HEK293 (cell line): ENCODE results near the gene BMP6.
"Not testable (repeated sequence)": the region's sequence is repeated elsewhere in the genome, so short reads cannot be mapped to it uniquely, and the experiment has no call there.

Source experiments
- CTCF ChIA-PET: fragments of 350-600 bp; formaldehyde crosslinking; extraction: SDS; loops from one replicate; lab custom pipeline; 2021; ENCODE audit warnings: antibody characterized with exemption; lab: Yijun Ruan, JAX
- POLR2A ChIA-PET: fragments of 300-600 bp; formaldehyde crosslinking; extraction: SDS; loops from one replicate; lab custom pipeline; 2020; ENCODE audit warnings: antibody characterized with exemption, inconsistent platforms; lab: Yijun Ruan, JAX
- H3K27ac ChIP-seq: fragments of 200-500 bp; sonication (Bioruptor generic); 2 replicates; pipeline ENCODE4 v1.5.1; 2014; ENCODE audit warnings: low read depth, low read length, control low read depth, inconsistent platforms; ENCODE audit errors: extremely low read depth
- H3K36me3 ChIP-seq, 2 experiments: fragments of 200-500 bp in 1 of 2; sonication (Bioruptor generic) in 1 of 2; 1 replicate in 1 of 2; 2 replicates in 1 of 2; pipeline ENCODE4 v1.5.1; 2014 to 2017; ENCODE audit warnings: inconsistent platforms in 2 of 2, low read length in 2 of 2; ENCODE audit not compliant: control insufficient read depth in 2 of 2, insufficient read depth in 1 of 2
- H3K4me1 ChIP-seq: fragments of 200-500 bp; sonication (Bioruptor generic); 2 replicates; pipeline ENCODE4 v1.5.1; 2014; ENCODE audit warnings: mild to moderate bottlenecking, low read length, inconsistent platforms; ENCODE audit not compliant: control insufficient read depth, insufficient read depth
- H3K4me3 ChIP-seq: 2 replicates; pipeline ENCODE4 v1.5.1; 2011; ENCODE audit warnings: low read depth, mild to moderate bottlenecking, control low read depth, low read length, moderate library complexity
- H3K9me3 ChIP-seq: fragments of 200-500 bp; sonication (Bioruptor generic); 2 replicates; pipeline ENCODE4 v1.5.1; 2014; ENCODE audit warnings: low read depth, low read length, inconsistent platforms; ENCODE audit not compliant: control insufficient read depth, insufficient read depth
- BCL11A ChIP-seq: fragments of 450-650 bp; formaldehyde crosslinking; IDR thresholded peaks from 2 replicates; pipeline ENCODE4 v1.5.1; 2016; ENCODE audit warnings: low read depth, missing biosample characterization, missing genetic modification characterization
- KLF16 ChIP-seq: fragments of 450-650 bp; formaldehyde crosslinking; IDR thresholded peaks from 2 replicates; pipeline ENCODE4 v1.5.1; 2017; ENCODE audit warnings: missing biosample characterization, missing genetic modification characterization
- KLF7 ChIP-seq: fragments of 450-650 bp; formaldehyde crosslinking; IDR thresholded peaks from 2 replicates; pipeline ENCODE4 v1.5.1; 2016; ENCODE audit warnings: missing biosample characterization, missing genetic modification characterization, borderline replicate concordance
- OSR2 ChIP-seq: fragments of 450-650 bp; formaldehyde crosslinking; IDR thresholded peaks from 2 replicates; pipeline ENCODE4 v1.5.1; 2016; ENCODE audit warnings: missing biosample characterization, missing genetic modification characterization
- ZNF121 ChIP-seq: fragments of 450-650 bp; formaldehyde crosslinking; IDR thresholded peaks from 2 replicates; pipeline ENCODE4 v1.5.1; 2016; ENCODE audit warnings: missing biosample characterization, missing genetic modification characterization
- ZNF140 ChIP-seq: fragments of 450-650 bp; formaldehyde crosslinking; IDR thresholded peaks from 2 replicates; pipeline ENCODE4 v1.5.1; 2016; ENCODE audit warnings: missing biosample characterization, missing genetic modification characterization
- ZNF146 ChIP-seq: fragments of 450-650 bp; formaldehyde crosslinking; IDR thresholded peaks from 2 replicates; pipeline ENCODE4 v1.5.1; 2016; ENCODE audit warnings: missing biosample characterization, missing genetic modification characterization
- ZNF148 ChIP-seq: fragments of 450-650 bp; formaldehyde crosslinking; IDR thresholded peaks from 2 replicates; pipeline ENCODE4 v1.5.0; 2017; ENCODE audit warnings: missing biosample characterization, missing genetic modification characterization, borderline replicate concordance
- ZNF26 ChIP-seq: fragments of 450-650 bp; formaldehyde crosslinking; IDR thresholded peaks from 2 replicates; pipeline ENCODE4 v1.5.1; 2016; ENCODE audit warnings: missing biosample characterization, missing genetic modification characterization
- ZNF660 ChIP-seq: fragments of 450-650 bp; IDR thresholded peaks from 2 replicates; pipeline ENCODE4 v1.5.1; 2018; ENCODE audit warnings: missing biosample characterization, mild to moderate bottlenecking, missing genetic modification characterization
- ZNF677 ChIP-seq: fragments of 450-650 bp; IDR thresholded peaks from 2 replicates; pipeline ENCODE4 v1.5.0; 2018; ENCODE audit warnings: missing biosample characterization, mild to moderate bottlenecking, missing genetic modification characterization, moderate library complexity
- ZNF837 ChIP-seq: fragments of 450-650 bp; formaldehyde crosslinking; IDR thresholded peaks from 2 replicates; pipeline ENCODE4 v1.5.1; 2016; ENCODE audit warnings: missing biosample characterization, missing genetic modification characterization

Gene BMP6

GRCh38 chr6:7813704-7814103 lies 87.8 kb downstream of the BMP6 start (continued):
- TF ChIP-seq ZNF148 (tag by site-specific recombination) (no peak), ZNF660 (tag by site-specific recombination) (no peak), ZNF121 (tag by site-specific recombination) (no peak)

GRCh38 chr6:7815716-7816115 lies 89.8 kb downstream of the BMP6 start:
- TF ChIP-seq BCL11A (tag by site-specific recombination) (no peak), KLF7 (tag by site-specific recombination) (no peak), ZNF26 (tag by site-specific recombination) (no peak), KLF16 (tag by site-specific recombination) (no peak)
- TF ChIP-seq, all 188 proteins: peak for 0
- POLR2A ChIA-PET, result no interaction called here
- no peak overlapping the region for H3K4me3 ChIP-seq
- H3K4me1 ChIP-seq, result no peaks in the 10 kb centered on the region
- CTCF ChIA-PET, result interaction anchor here (2.6 kb wide), 1 partner anchor 94 kb away, joined by 8 read pairs; no protein-coding TSS in a partner anchor
- no peak overlapping the region for H3K27ac ChIP-seq
- H3K9me3 ChIP-seq, result no peaks in the 10 kb centered on the region
- no peaks in the 10 kb centered on the region for H3K36me3 ChIP-seq

- H3K27ac ChIP-seq, POLR2A ChIA-PET: not testable (repeated sequence)
- CTCF ChIA-PET, result interaction anchor here (0.6 to 2.6 kb wide), 3 partner anchors 69 to 805 kb away, joined by 3 to 8 read pairs (median 5); no protein-coding TSS in a partner anchor
- TF ChIP-seq ZNF146 (tag by site-specific recombination), result peak; percentile 91
- TF ChIP-seq, all 188 proteins: peak for 1; not testable (repeated sequence) for 187
- not testable (repeated sequence) for H3K4me3 ChIP-seq, H3K9me3 ChIP-seq, H3K4me1 ChIP-seq, H3K36me3 ChIP-seq
Measured at GRCh38 chr6:7817184-7817583, 91.3 kb downstream of the BMP6 start.

GRCh38 chr6:7818257-7819214 lies 92.6 kb downstream of the BMP6 start:
- Histone ChIP-seq H3K9me3 (no peaks in the 10 kb centered on the region), H3K4me1 (no peaks in the 10 kb centered on the region), H3K4me3 (no peak overlapping the region), H3K36me3 (no peaks in the 10 kb centered on the region), H3K27ac (no peak overlapping the region)
- POLR2A ChIA-PET, result no interaction called here
- TF ChIP-seq OSR2 (no peak), ZNF140 (tag by site-specific recombination) (no peak), ZNF837 (tag by site-specific recombination) (no peak), ZNF677 (tag by site-specific recombination) (0 out of 2 replicates have a peak, but pooled peaks have one; percentile 55)
- CTCF ChIA-PET, result no interaction called here
